GM19193 (cell line): ENCODE measurements around the gene JCAD.

ENCODE experiments used
- POLR2A ChIP-seq: IDR thresholded peaks from 4 replicates; pipeline ENCODE4 v1.6.1; 2011; ENCODE audit not compliant: insufficient read depth, insufficient read length; ENCODE audit errors: extremely low read depth

The JCAD gene

GRCh38 chr10:30027057-30028005 lies 32.1 kb downstream of the JCAD start:
- TF ChIP-seq POLR2A, result no peak

- TF ChIP-seq POLR2A, result no peak
Observed at GRCh38 chr10:30026578-30026977, 32.8 kb downstream of the JCAD start.

- no peak for TF ChIP-seq POLR2A
Observed at GRCh38 chr10:30026080-30026479, 33.3 kb downstream of the JCAD start.

- TF ChIP-seq POLR2A, result no peak
Observed at GRCh38 chr10:30022590-30022989, 36.8 kb downstream of the JCAD start.

- TF ChIP-seq POLR2A, result no peak
Observed at GRCh38 chr10:30019468-30019867, 39.9 kb downstream of the JCAD start.

- no peak for TF ChIP-seq POLR2A
Observed at GRCh38 chr10:30018496-30018895, 40.9 kb downstream of the JCAD start.

- no peak for TF ChIP-seq POLR2A
Observed at GRCh38 chr10:30017966-30018365, 41.4 kb downstream of the JCAD start.

- no peak for TF ChIP-seq POLR2A
Observed at GRCh38 chr10:30017556-30017955, 41.8 kb downstream of the JCAD start.

GRCh38 chr10:30014511-30014910 lies 44.9 kb downstream of the JCAD start:
- no peak for TF ChIP-seq POLR2A

- no peak for TF ChIP-seq POLR2A
Observed at GRCh38 chr10:30013757-30014156, 45.6 kb downstream of the JCAD start.

GRCh38 chr10:30011956-30012647 lies 47.3 kb downstream of the JCAD start:
- TF ChIP-seq POLR2A, result no peak

- TF ChIP-seq POLR2A, result no peak
Observed at GRCh38 chr10:30011396-30011795, 48.0 kb downstream of the JCAD start.

- no peak for TF ChIP-seq POLR2A
Observed at GRCh38 chr10:30007406-30007805, 52.0 kb downstream of the JCAD start.

GRCh38 chr10:30006410-30006809 lies 53.0 kb downstream of the JCAD start:
- no peak for TF ChIP-seq POLR2A

GRCh38 chr10:30002426-30003266 lies 56.7 kb downstream of the JCAD start:
- no peak for TF ChIP-seq POLR2A
